Effector memory CD8-positive, alpha-beta T cell (primary cell): Measurements from ENCODE around the gene SLFN14.
A peak's percentile ranks its signal among the peaks of the same experiment; 100 is the strongest.
"Not testable (repeated sequence)": the region's sequence is repeated elsewhere in the genome, so short reads cannot be mapped to it uniquely, and the experiment has no call there.

ENCODE experiments used
- ATAC-seq: fragments of 150-1000 bp; cut with Tn5 transposase; replicated peaks from 2 replicates; pipeline ENCODE4 v1.10.0; 2021; ENCODE audit warnings: mild to moderate bottlenecking, moderate library complexity
- DNase-seq, 3 experiments: peaks; one replicate each; pipeline ENCODE4 v3.0.0; 2021
- H3K27ac Mint-ChIP-seq, 2 donors: one replicate each; pipeline ENCODE4 v1.8.0; 2022; ENCODE audit warnings: mild to moderate bottlenecking in 2 of 2, mixed read lengths in 2 of 2, moderate library complexity in 2 of 2
- H3K27me3 Mint-ChIP-seq, 2 donors: one replicate each; pipeline ENCODE4 v1.8.0; 2022; ENCODE audit warnings: mixed read lengths in 2 of 2
- H3K36me3 Mint-ChIP-seq: one replicate; pipeline ENCODE4 v1.8.0; 2022; ENCODE audit warnings: mild to moderate bottlenecking, moderate library complexity, mixed read lengths; ENCODE audit not compliant: insufficient read depth
- H3K4me1 Mint-ChIP-seq, 2 donors: one replicate each; pipeline ENCODE4 v1.8.0; 2022; ENCODE audit warnings: low read depth in 2 of 2, mixed read lengths in 2 of 2
- H3K4me3 Mint-ChIP-seq, 2 donors: one replicate each; pipeline ENCODE4 v1.8.0; 2022; ENCODE audit warnings: mild to moderate bottlenecking in 2 of 2, mixed read lengths in 2 of 2, moderate library complexity in 2 of 2
- H3K9me3 Mint-ChIP-seq, 2 donors: one replicate each; pipeline ENCODE4 v1.8.0; 2022; ENCODE audit warnings: mixed read lengths in 2 of 2

SLFN14 gene

GRCh38 chr17:35578929-35579432 lies 18.4 kb upstream of the SLFN14 start:
- no peaks in the 10 kb centered on the region for H3K27me3 Mint-ChIP-seq
- peaks cover 16 to 19% of the 10 kb centered on the region in 2 donors for H3K4me1 Mint-ChIP-seq
- H3K9me3 Mint-ChIP-seq = no peaks in the 10 kb centered on the region
- no peak for DNase-seq
- peak overlapping the region; percentile 99 to 100 for H3K4me3 Mint-ChIP-seq
- peak overlapping the region; percentile 99 to 100 for H3K27ac Mint-ChIP-seq
- ATAC-seq = no peak
- peaks cover 21% of the 10 kb centered on the region for H3K36me3 Mint-ChIP-seq

- Mint-ChIP-seq H3K27me3 (no peaks in the 10 kb centered on the region), H3K27ac (peak within 1 kb of the TSS; percentile 99 to 100), H3K9me3 (no peaks in the 10 kb centered on the region), H3K4me1 (peaks cover 16 to 19% of the 10 kb centered on the region in 2 donors), H3K4me3 (peak within 1 kb of the TSS; percentile 99 to 100), H3K36me3 (peaks cover 22% of the 10 kb centered on the region)
- ATAC-seq (peak; percentile 98), DNase-seq (peak; percentile 82 to 84 (median 82))
These were observed 17.7 kb upstream of the SLFN14 start, which contains the start of gene PEX12 for GRCh38 chr17:35578197-35578928. Gene PEX12 (minus strand): TSS chr17:35578571. CDS start chr17:35578021, 550 bp downstream.

- H3K36me3 Mint-ChIP-seq = peaks cover 24% of the 10 kb centered on the region
- H3K4me3 Mint-ChIP-seq = peak overlapping the region; percentile 99 to 100
- no peaks in the 10 kb centered on the region for H3K9me3 Mint-ChIP-seq
- DNase-seq = no peak
- ATAC-seq = no peak
- peaks cover 16 to 19% of the 10 kb centered on the region in 2 donors for H3K4me1 Mint-ChIP-seq
- H3K27me3 Mint-ChIP-seq = no peaks in the 10 kb centered on the region
- peak overlapping the region; percentile 99 to 100 for H3K27ac Mint-ChIP-seq
These were observed 17.2 kb upstream of the SLFN14 start for GRCh38 chr17:35577830-35578196.

- Mint-ChIP-seq H3K36me3 (peaks cover 30% of the 10 kb centered on the region), H3K9me3 (no peaks in the 10 kb centered on the region), H3K27ac (no peak overlapping the region), H3K27me3 (no peaks in the 10 kb centered on the region), H3K4me3 (no peak overlapping the region), H3K4me1 (peaks cover 16 to 22% of the 10 kb centered on the region in 2 donors)
- ATAC-seq (no peak), DNase-seq (no peak)
These were observed 15.1 kb upstream of the SLFN14 start for GRCh38 chr17:35575759-35576158.

GRCh38 chr17:35569405-35569804 lies 8.8 kb upstream of the SLFN14 start:
- H3K4me1 Mint-ChIP-seq = peaks cover 18 to 27% of the 10 kb centered on the region in 2 donors
- DNase-seq = no peak
- H3K27me3 Mint-ChIP-seq = no peaks in the 10 kb centered on the region
- no peaks in the 10 kb centered on the region for H3K9me3 Mint-ChIP-seq
- no peak for ATAC-seq
- peak overlapping the region in 1 of 2 donors; percentile 41 for H3K27ac Mint-ChIP-seq
- peaks cover 20% of the 10 kb centered on the region for H3K36me3 Mint-ChIP-seq
- H3K4me3 Mint-ChIP-seq = peak overlapping the region; percentile 64 to 87

- ATAC-seq = peak; percentile 25
- Mint-ChIP-seq H3K4me1 (peaks cover 18 to 27% of the 10 kb centered on the region in 2 donors), H3K27me3 (peaks cover 3 to 5% of the 10 kb centered on the region in 2 donors), H3K27ac (peak overlapping the region; percentile 87 to 92), H3K4me3 (peak overlapping the region; percentile 87 to 91), H3K36me3 (peaks cover 18% of the 10 kb centered on the region), H3K9me3 (no peaks in the 10 kb centered on the region)
- no peak for DNase-seq
These were observed 7.9 kb upstream of the SLFN14 start for GRCh38 chr17:35568561-35568960.

GRCh38 chr17:35566968-35567367 lies 6.3 kb upstream of the SLFN14 start:
- DNase-seq = no peak
- H3K4me1 Mint-ChIP-seq = peaks cover 18 to 27% of the 10 kb centered on the region in 2 donors
- peak overlapping the region; percentile 87 to 91 for H3K4me3 Mint-ChIP-seq
- no peaks in the 10 kb centered on the region for H3K9me3 Mint-ChIP-seq
- H3K27me3 Mint-ChIP-seq = peaks cover 5 to 21% of the 10 kb centered on the region in 2 donors
- no peak for ATAC-seq
- H3K27ac Mint-ChIP-seq = no peak overlapping the region
- peaks cover 13% of the 10 kb centered on the region for H3K36me3 Mint-ChIP-seq

GRCh38 chr17:35563181-35563580 lies 2.6 kb upstream of the SLFN14 start:
- not testable (repeated sequence) for H3K4me1 Mint-ChIP-seq, H3K36me3 Mint-ChIP-seq, ATAC-seq, H3K4me3 Mint-ChIP-seq, H3K9me3 Mint-ChIP-seq, H3K27ac Mint-ChIP-seq, DNase-seq
- H3K27me3 Mint-ChIP-seq = peaks cover 11 to 32% of the 10 kb centered on the region in 2 donors

GRCh38 chr17:35559495-35560210 lies 966 bp downstream of the SLFN14 start:
- no peak for ATAC-seq
- no peak overlapping the region for H3K27ac Mint-ChIP-seq
- no peaks in the 10 kb centered on the region for H3K9me3 Mint-ChIP-seq
- no peak overlapping the region for H3K4me3 Mint-ChIP-seq
- DNase-seq = no peak
- H3K27me3 Mint-ChIP-seq = peaks cover 11 to 32% of the 10 kb centered on the region in 2 donors
- H3K36me3 Mint-ChIP-seq = peaks cover 3% of the 10 kb centered on the region
- H3K4me1 Mint-ChIP-seq = no peaks in the 10 kb centered on the region

- Mint-ChIP-seq H3K27ac (no peak overlapping the region), H3K27me3 (peaks cover 6 to 15% of the 10 kb centered on the region in 2 donors), H3K4me3 (no peak overlapping the region), H3K9me3 (no peaks in the 10 kb centered on the region), H3K4me1 (no peaks in the 10 kb centered on the region), H3K36me3 (no peaks in the 10 kb centered on the region)
- DNase-seq (no peak), ATAC-seq (no peak)
These were observed 3.3 kb downstream of the SLFN14 start for GRCh38 chr17:35557353-35557752.

- H3K4me3 Mint-ChIP-seq = no peak overlapping the region
- H3K4me1 Mint-ChIP-seq = no peaks in the 10 kb centered on the region
- DNase-seq = no peak
- peaks cover 6 to 9% of the 10 kb centered on the region in 2 donors for H3K27me3 Mint-ChIP-seq
- no peaks in the 10 kb centered on the region for H3K36me3 Mint-ChIP-seq
- no peak for ATAC-seq
- H3K27ac Mint-ChIP-seq = no peak overlapping the region
- no peaks in the 10 kb centered on the region for H3K9me3 Mint-ChIP-seq
These were observed 4.9 kb downstream of the SLFN14 start for GRCh38 chr17:35555691-35556090.

- peak; percentile 48 for ATAC-seq
These were observed 6.0 kb downstream of the SLFN14 start for GRCh38 chr17:35554668-35555067.

GRCh38 chr17:35553310-35553709 lies 7.3 kb downstream of the SLFN14 start:
- no peaks in the 10 kb centered on the region for H3K9me3 Mint-ChIP-seq
- no peak overlapping the region for H3K27ac Mint-ChIP-seq
- DNase-seq (no peak), ATAC-seq (no peak)
- H3K4me3 Mint-ChIP-seq = no peak overlapping the region
- no peaks in the 10 kb centered on the region for H3K27me3 Mint-ChIP-seq
- H3K36me3 Mint-ChIP-seq = no peaks in the 10 kb centered on the region
- peaks cover 0 to 5% of the 10 kb centered on the region in 2 donors for H3K4me1 Mint-ChIP-seq

More at GRCh38 chr17:35554668-35555067, 6.0 kb downstream of the SLFN14 start:
- Mint-ChIP-seq H3K36me3 (no peaks in the 10 kb centered on the region), H3K4me1 (no peaks in the 10 kb centered on the region), H3K9me3 (no peaks in the 10 kb centered on the region), H3K4me3 (no peak overlapping the region), H3K27me3 (peaks cover under 1 to 2% of the 10 kb centered on the region in 2 donors), H3K27ac (no peak overlapping the region)
- DNase-seq = no peak
